GM19328 (cell line): Measurements from ENCODE around the gene SMC2.

Source experiments
- ATAC-seq: cut with Tn5 transposase; IDR thresholded peaks from one replicate; pipeline ENCODE4 v1.9.1; 2021; ENCODE audit warnings: mild to moderate bottlenecking, moderate library complexity; ENCODE audit not compliant: unreplicated experiment

The SMC2 gene

GRCh38 chr9:104093647-104094533 is at the start of gene SMC2:
Gene SMC2 (plus strand): TSS chr9:104094309. CDS start chr9:104095385, 1,076 bp downstream.
- peak; percentile 89 for ATAC-seq

DNA sequence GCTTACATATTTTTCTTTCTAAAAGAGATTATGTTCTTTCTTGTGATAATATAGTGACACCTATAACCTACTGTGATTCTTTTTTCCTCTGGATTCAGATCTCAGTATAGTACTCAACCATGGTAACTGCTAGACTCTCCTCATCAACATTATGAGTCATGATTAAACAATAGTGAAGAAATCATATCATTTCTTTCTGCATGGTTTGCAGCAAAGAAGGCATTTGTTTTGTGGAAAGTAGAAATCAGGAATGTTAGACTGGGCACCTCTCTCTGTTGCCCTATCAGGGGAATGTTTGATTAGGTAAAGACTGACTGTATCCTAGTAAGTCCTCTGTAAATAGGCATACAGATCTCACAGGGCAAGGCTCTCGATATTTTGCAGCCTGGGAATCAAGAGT is 25.6 kb upstream of the SMC2 start:
- no peak for ATAC-seq

DNA sequence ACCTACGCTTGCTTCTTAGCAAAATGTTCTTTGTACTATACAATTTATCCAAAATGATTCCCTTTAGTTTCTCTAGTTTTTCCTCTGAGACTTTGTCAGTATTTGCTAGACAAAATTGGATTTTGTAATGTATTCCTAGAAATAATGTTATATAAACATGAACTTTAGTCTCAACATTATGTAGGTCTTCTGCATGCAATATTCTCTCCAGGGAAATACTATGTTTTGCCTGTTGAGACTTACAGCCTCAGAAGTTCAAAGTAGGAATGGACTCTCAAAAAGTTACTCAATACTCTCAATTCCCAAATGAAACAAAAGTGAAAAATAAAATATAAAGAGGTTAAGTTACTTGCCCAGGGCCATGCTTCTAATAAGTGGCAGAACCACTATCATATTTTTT is 24.8 kb upstream of the SMC2 start:
- ATAC-seq = no peak

DNA sequence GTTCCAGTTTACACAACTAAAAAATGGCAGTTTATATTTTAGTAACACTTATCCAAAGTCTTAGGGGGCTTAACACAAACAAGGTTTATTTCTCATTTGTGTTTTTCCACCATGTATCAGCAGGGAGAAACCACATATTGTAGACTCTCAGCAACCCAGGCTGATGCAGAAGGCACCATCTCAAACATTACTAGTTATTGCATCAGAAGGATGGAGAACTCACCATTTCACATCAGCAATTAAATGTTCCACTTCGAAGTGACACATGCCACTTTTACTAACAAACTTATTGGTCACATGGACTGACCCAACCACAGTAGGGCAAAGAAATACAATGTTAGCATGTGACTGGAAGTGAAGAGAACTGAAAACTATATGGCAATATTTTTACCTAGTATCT is 22.5 kb upstream of the SMC2 start:
- no peak for ATAC-seq

DNA sequence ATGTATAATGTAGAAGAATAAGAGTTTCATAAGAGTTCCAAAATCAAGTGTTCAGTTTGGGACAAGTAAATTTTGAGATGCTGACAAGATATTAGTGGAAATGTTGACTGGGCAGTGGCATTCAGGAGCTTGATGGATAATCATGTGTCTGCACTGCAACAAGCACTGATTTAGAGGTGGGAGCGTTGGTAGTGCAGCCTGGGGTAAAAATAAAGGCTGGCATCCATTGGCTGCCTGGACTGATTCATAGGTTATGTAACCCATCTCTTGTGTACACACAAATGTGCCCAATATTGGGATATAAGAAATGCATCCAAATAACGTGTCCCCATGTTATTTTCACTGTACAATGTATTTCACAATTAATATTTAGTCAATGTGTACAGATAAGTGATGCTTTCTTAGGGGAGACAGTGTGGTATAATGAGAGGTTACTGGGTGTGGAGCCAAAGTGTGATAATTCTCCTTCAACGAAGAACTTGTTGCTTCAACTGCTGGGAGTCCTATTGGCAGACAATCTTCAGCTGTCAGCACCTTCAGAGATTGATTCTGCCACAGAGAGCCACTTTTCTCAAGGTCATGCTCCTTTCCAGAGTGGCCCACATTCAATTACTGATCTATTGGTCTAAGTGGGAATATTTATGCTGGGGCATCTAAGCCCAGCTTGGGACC is 20.9 kb upstream of the SMC2 start:
- no peak for ATAC-seq

- no peak for ATAC-seq
Measured at GRCh38 chr9:104073770-104074133, 20.4 kb upstream of the SMC2 start.

GRCh38 chr9:104074876-104075275 is 19.2 kb upstream of the SMC2 start:
- no peak for ATAC-seq

DNA sequence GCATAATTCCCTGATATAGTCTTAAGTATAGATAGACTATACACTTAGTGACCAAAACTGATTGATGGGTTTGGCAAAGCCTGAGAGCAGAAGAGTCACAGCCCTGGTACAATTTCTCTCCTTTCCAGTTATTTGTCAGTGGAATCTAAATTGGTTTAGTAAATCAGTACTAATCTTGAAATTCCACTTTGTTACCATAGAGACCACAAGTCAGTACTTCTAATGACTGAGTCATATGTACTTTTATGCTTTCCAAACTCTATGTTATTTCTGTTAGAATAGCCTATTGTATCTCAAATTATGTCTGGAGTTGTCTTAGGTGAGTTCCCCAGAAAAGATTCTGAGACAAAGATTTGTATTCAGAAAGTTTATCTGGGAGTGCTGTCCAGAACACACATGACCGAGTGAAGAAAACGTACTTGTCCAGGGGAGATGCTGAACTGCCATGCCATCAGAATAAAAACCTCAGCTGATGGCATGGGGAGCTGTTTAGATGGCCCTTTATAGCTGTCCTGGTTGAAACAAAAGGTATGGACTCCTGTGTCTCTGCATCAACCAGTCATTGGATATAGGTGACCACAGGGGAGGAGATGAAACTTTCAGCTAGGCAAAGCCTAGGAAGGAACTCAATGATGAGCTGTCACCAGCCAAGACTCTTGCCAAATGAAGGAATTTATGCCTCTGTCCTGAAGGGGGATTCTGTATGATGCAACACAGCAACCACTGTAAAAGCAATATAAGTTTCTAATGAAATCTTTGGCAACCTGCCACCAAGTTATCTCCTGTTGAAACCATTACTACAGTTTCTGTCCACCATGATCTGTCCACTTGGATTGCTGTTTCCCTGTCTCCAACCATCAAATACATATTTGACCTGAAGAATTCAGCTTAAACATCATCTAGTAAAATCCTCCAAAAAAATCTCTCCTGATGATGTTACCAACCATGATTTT is 18.0 kb upstream of the SMC2 start:
- no peak for ATAC-seq

DNA sequence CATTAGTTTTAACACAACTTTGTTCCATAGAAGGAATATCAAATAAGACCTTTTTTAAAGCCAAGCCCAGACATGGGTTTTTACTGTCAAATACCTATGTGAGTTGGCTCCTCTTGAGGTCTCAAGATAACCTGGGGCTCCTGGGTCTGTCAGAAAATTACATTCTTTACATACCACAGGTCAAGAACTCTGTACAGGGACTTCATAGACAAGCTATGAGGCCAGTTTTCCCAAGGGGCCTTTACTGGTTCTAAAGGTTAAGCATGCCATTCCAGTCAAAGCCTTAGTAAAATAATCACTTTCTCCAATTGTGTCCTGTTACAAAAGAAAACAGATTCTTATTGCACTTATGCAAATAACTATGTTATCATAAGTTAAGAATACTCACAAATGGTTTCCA is 15.5 kb upstream of the SMC2 start:
- ATAC-seq = no peak

- no peak for ATAC-seq
Measured at GRCh38 chr9:104080983-104081382, 13.1 kb upstream of the SMC2 start.

DNA sequence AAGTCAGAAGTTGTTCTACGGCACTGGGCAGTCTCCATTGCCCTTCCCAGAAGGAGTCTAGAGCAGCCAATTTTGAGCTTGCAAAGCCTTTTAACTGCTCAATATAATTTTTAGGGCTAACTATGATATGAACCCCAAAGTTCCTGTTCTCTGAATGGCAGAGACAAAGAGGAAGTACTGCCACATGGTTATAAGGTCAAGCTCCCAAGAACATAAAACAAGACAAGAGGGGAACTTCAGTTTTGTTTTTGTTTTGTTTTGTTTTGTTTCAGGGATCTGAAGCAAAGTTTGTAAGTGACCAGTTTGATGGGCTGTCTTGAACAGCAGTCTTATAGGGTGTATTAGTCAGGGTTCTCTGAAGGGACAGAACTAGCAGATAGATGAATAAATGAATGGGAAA is 11.9 kb upstream of the SMC2 start:
- ATAC-seq = no peak

DNA sequence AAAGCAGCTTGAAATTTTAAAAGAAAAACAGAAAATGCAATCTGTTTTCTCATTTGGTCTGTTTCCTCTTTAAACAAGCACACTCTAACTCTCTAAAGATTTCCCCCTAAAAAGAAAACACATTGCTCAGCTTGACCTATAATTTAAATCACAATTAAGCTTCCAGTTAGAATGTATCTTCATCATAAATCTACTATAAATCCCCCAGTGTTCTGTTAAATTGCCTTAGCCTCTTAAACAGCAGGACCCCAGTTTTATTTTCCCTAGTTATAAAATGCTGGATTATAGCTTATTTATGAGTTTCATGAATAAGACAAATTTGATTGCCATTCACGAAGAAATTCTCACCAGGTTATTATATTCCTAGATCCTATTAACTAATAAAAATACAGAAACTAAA is 8.6 kb upstream of the SMC2 start:
- ATAC-seq = no peak

DNA sequence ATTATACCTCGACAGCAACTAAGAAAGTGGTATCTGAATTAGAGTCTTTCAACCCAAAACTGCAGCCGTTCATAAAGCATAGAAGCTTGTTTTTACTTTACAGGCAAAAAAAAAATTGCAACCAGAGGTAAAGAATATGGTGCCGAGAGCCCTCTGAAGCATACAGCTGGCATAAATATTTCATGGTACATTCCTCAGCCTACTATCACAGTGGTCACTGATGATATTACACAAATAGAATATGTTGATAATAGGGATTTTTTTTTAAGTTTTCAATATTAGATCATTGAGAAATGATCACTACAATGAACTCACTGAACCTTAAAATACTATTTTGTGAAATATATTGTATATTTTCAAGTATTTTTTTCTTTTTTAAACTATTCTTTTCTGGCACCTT is 6.2 kb upstream of the SMC2 start:
- no peak for ATAC-seq

- ATAC-seq = no peak
Measured at GRCh38 chr9:104088416-104088815, 5.7 kb upstream of the SMC2 start.

GRCh38 chr9:104090578-104090977 is 3.5 kb upstream of the SMC2 start:
- ATAC-seq = no peak

- no peak for ATAC-seq
Measured at GRCh38 chr9:104091116-104091515, 3.0 kb upstream of the SMC2 start.

GRCh38 chr9:104091708-104092107 is 2.4 kb upstream of the SMC2 start:
- ATAC-seq = no peak

GRCh38 chr9:104092192-104092591 is 1.9 kb upstream of the SMC2 start:
- no peak for ATAC-seq

DNA sequence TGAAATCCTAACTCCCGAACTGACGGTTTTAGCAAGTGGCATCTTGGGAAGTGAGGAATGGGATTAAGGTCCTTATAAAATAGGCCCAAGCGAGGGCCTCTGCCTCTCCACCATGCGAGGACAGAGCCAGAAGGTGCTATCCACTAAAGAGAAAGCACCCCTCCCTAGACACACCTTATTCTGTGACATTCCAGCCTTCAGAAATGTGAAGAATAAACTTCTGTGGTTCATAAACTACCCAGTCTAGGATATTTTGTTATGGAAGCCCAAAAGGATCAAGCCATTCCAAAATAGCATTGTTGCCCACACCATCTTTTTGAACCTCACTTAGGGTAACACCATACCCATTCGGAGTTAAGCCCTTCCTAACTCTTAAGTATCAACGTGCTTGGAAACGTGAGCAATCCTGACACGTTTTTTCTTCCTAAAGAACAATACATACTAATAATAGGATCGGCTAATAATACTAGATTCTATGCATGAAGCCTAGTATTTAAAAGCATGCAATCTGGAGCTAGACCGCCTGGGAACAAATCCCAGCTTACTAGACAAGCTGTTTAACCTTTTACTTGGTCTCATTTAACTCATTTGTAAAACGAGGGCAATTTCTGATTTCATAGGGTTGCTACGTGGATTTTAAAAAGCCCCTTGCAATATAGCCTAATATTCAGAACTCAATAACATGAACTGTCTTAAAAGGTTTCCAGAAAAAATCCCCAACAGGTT is 1.1 kb upstream of the SMC2 start:
- ATAC-seq = no peak

GRCh38 chr9:104094534-104095015 is 466 bp downstream of the SMC2 start:
- ATAC-seq = peak; percentile 1
